AG04450 (cell line): ENCODE data around the gene RHOA. TPM values are rescaled to one million over a fixed set of nuclear protein-coding genes. Genes with fewer than 3 reads are reported as not detected.
A peak's percentile ranks its signal among the peaks of the same experiment; 100 is the strongest.

Experiments
- CTCF ChIA-PET: fragments of 300-600, 350-600 bp; formaldehyde crosslinking; extraction: SDS; loops from one replicate; lab custom pipeline; 2022; ENCODE audit warnings: antibody characterized with exemption, inconsistent platforms; lab: Charles Lee
- POLR2A ChIA-PET: fragments of 350-600 bp; formaldehyde crosslinking; extraction: SDS; loops from one replicate; lab custom pipeline; 2021; ENCODE audit warnings: antibody characterized with exemption, inconsistent platforms; lab: Yijun Ruan, JAX
- DNase-seq: peaks from one replicate; pipeline ENCODE4 v3.0.0-alpha.2; 2011; ENCODE audit warnings: low read depth, low spot score
- H3K27ac ChIP-seq: one replicate; pipeline ENCODE4 v1.5.1; 2012; ENCODE audit warnings: low read depth, low read length, control low read depth
- H3K27me3 ChIP-seq: one replicate; pipeline ENCODE4 v1.6.0; 2012; ENCODE audit warnings: low read length; ENCODE audit not compliant: control insufficient read depth, insufficient read depth
- H3K4me3 ChIP-seq: 2 replicates; pipeline ENCODE4 v1.5.1; 2011; ENCODE audit warnings: mild to moderate bottlenecking, low read depth, low read length, control low read depth
- H3K9me3 ChIP-seq: 2 replicates; pipeline ENCODE4 v1.5.1; 2012; ENCODE audit warnings: low read length; ENCODE audit not compliant: control insufficient read depth, insufficient read depth
- CTCF ChIP-seq: IDR thresholded peaks from 2 replicates; pipeline ENCODE4 v1.5.1; 2011; ENCODE audit warnings: low read depth, low read length, control low read depth, inconsistent platforms
- polyA plus RNA-seq: library from polyadenylated mRNA; depleted of rRNA; stranded (reverse); fragments of >200 nt; gene quantifications from 2 replicates; pipeline ENCODE4 v1.2.3, GENCODE V29; 2011

Gene RHOA
- polyA plus RNA-seq, 1 experiment, result 505 TPM

- DNase-seq, result no peak
- Histone ChIP-seq H3K4me3 (peak overlapping the region; percentile 97), H3K27me3 (no peaks in the 10 kb centered on the region), H3K27ac (no peak overlapping the region), H3K9me3 (no peaks in the 10 kb centered on the region)
- CTCF ChIA-PET, result interaction anchor here (1.0 kb wide), 1 partner anchor 13 kb away, joined by 4 read pairs; no protein-coding TSS in a partner anchor
- no peak for TF ChIP-seq CTCF
- POLR2A ChIA-PET, result interaction anchor here (1.4 to 2.9 kb wide), 2 partner anchors 16 to 73 kb away, joined by 3 to 27 read pairs; partner anchors contain the start of genes NICN1 and USP4
These were observed 1.6 kb upstream of the RHOA start for GRCh38 chr3:49413338-49413734.

- DNase-seq, result no peak
- H3K27me3 ChIP-seq, result no peaks in the 10 kb centered on the region
- ChIA-PET CTCF (interaction anchor here (0.9 to 1.0 kb wide), 3 partner anchors 13 to 243 kb away, joined by 3 to 4 read pairs (median 4); no protein-coding TSS in a partner anchor), POLR2A (interaction anchor here (0.6 to 2.9 kb wide), 11 partner anchors 8 to 81 kb away, joined by 3 to 27 read pairs (median 4); partner anchors contain the start of genes GPX1, NICN1 and USP4)
- peak overlapping the region; percentile 70 for H3K27ac ChIP-seq
- H3K9me3 ChIP-seq, result no peaks in the 10 kb centered on the region
- no peak for TF ChIP-seq CTCF
- peak overlapping the region; percentile 97 for H3K4me3 ChIP-seq
These were observed 1.0 kb upstream of the RHOA start for GRCh38 chr3:49412632-49413337.

- H3K27ac ChIP-seq, result peak overlapping the region; percentile 65
- no peaks in the 10 kb centered on the region for H3K9me3 ChIP-seq
- CTCF ChIA-PET, result interaction anchor here (1.2 kb wide), 1 partner anchor 71 kb away, joined by 5 read pairs; no protein-coding TSS in a partner anchor
- POLR2A ChIA-PET, result interaction anchor here (0.5 to 2.9 kb wide), 20 partner anchors 9 to 537 kb away, joined by 3 to 27 read pairs (median 4); partner anchors contain the start of genes AMT, DAG1, GPX1 and KLHDC8B
- no peaks in the 10 kb centered on the region for H3K27me3 ChIP-seq
- H3K4me3 ChIP-seq, result peak overlapping the region; percentile 83
- DNase-seq, result no peak
- TF ChIP-seq CTCF, result no peak
These were observed 225 bp downstream of the RHOA start for GRCh38 chr3:49411535-49411967.

GRCh38 chr3:49410846-49411534, 786 bp downstream of the RHOA start:
- DNase-seq, result no peak
- no peak for TF ChIP-seq CTCF
- ChIA-PET CTCF (interaction anchor here (1.2 kb wide), 1 partner anchor 70 kb away, joined by 5 read pairs; no protein-coding TSS in a partner anchor), POLR2A (interaction anchor here (0.5 to 2.9 kb wide), 10 partner anchors 30 to 538 kb away, joined by 3 to 27 read pairs (median 5); partner anchors contain the start of genes DAG1, GPX1, KLHDC8B and QRICH1)
- H3K4me3 ChIP-seq, result peak overlapping the region; percentile 83
- H3K27me3 ChIP-seq, result no peaks in the 10 kb centered on the region
- H3K27ac ChIP-seq, result no peak overlapping the region
- H3K9me3 ChIP-seq, result no peaks in the 10 kb centered on the region
